ENCODE results near the gene DTNBP1.

The DTNBP1 gene

GRCh38 chr6:15594512-15595259, 68.1 kb downstream of the DTNBP1 start:
- no peak for DNase-seq (ENCODE audit: low read depth in 1 of 2, low spot score in 1 of 2)

GRCh38 chr6:15593798-15594197, 69.0 kb downstream of the DTNBP1 start:
- DNase-seq (ENCODE audit: low read depth in 1 of 2, low spot score in 1 of 2) = no peak

GRCh38 chr6:15592610-15593009, 70.2 kb downstream of the DTNBP1 start:
- no peak for DNase-seq (ENCODE audit: low read depth in 1 of 2, low spot score in 1 of 2)

GRCh38 chr6:15588971-15589634, 73.7 kb downstream of the DTNBP1 start:
- peak in 1 of 2 donors; percentile 17 for DNase-seq (ENCODE audit: low read depth in 1 of 2, low spot score in 1 of 2)

- no peak for DNase-seq (ENCODE audit: low read depth in 1 of 2, low spot score in 1 of 2)
Observed at GRCh38 chr6:15586503-15586902, 76.3 kb downstream of the DTNBP1 start.

GRCh38 chr6:15585760-15586214, 77.0 kb downstream of the DTNBP1 start:
- DNase-seq (ENCODE audit: low read depth in 1 of 2, low spot score in 1 of 2) = no peak

GRCh38 chr6:15582499-15582898, 80.3 kb downstream of the DTNBP1 start:
- DNase-seq (ENCODE audit: low read depth in 1 of 2, low spot score in 1 of 2) = no peak

- DNase-seq (ENCODE audit: low read depth in 1 of 2, low spot score in 1 of 2) = no peak
Observed at GRCh38 chr6:15581751-15582150, 81.1 kb downstream of the DTNBP1 start.

GRCh38 chr6:15580326-15580725, 82.5 kb downstream of the DTNBP1 start:
- no peak for DNase-seq (ENCODE audit: low read depth in 1 of 2, low spot score in 1 of 2)

GRCh38 chr6:15578716-15579391, 84.0 kb downstream of the DTNBP1 start:
- no peak for DNase-seq (ENCODE audit: low read depth in 1 of 2, low spot score in 1 of 2)

GRCh38 chr6:15577550-15578171, 85.2 kb downstream of the DTNBP1 start:
- DNase-seq (ENCODE audit: low read depth in 1 of 2, low spot score in 1 of 2) = no peak

GRCh38 chr6:15577106-15577505, 85.7 kb downstream of the DTNBP1 start:
- no peak for DNase-seq (ENCODE audit: low read depth in 1 of 2, low spot score in 1 of 2)

GRCh38 chr6:15575357-15576033, 87.3 kb downstream of the DTNBP1 start:
- no peak for DNase-seq (ENCODE audit: low read depth in 1 of 2, low spot score in 1 of 2)

GRCh38 chr6:15574486-15574885, 88.3 kb downstream of the DTNBP1 start:
- no peak for DNase-seq (ENCODE audit: low read depth in 1 of 2, low spot score in 1 of 2)

GRCh38 chr6:15574023-15574422, 88.8 kb downstream of the DTNBP1 start:
- DNase-seq (ENCODE audit: low read depth in 1 of 2, low spot score in 1 of 2) = no peak

GRCh38 chr6:15573384-15573783, 89.4 kb downstream of the DTNBP1 start:
- no peak for DNase-seq (ENCODE audit: low read depth in 1 of 2, low spot score in 1 of 2)

GRCh38 chr6:15572296-15573016, 90.4 kb downstream of the DTNBP1 start:
- DNase-seq (ENCODE audit: low read depth in 1 of 2, low spot score in 1 of 2) = no peak

- no peak for DNase-seq (ENCODE audit: low read depth in 1 of 2, low spot score in 1 of 2)
Observed at GRCh38 chr6:15570171-15570570, 92.7 kb downstream of the DTNBP1 start.

GRCh38 chr6:15569035-15569995, 93.5 kb downstream of the DTNBP1 start:
- no peak for DNase-seq (ENCODE audit: low read depth in 1 of 2, low spot score in 1 of 2)

Data from activated CD4-positive, alpha-beta T cell treated with anti-CD3 and anti-CD28 coated beads, Interleukin-2, amount 50 U/mL, for 24 hours (primary cell).